ENCODE measurements around the gene TNNI3.

- TF ChIP-seq, protein P1, sequence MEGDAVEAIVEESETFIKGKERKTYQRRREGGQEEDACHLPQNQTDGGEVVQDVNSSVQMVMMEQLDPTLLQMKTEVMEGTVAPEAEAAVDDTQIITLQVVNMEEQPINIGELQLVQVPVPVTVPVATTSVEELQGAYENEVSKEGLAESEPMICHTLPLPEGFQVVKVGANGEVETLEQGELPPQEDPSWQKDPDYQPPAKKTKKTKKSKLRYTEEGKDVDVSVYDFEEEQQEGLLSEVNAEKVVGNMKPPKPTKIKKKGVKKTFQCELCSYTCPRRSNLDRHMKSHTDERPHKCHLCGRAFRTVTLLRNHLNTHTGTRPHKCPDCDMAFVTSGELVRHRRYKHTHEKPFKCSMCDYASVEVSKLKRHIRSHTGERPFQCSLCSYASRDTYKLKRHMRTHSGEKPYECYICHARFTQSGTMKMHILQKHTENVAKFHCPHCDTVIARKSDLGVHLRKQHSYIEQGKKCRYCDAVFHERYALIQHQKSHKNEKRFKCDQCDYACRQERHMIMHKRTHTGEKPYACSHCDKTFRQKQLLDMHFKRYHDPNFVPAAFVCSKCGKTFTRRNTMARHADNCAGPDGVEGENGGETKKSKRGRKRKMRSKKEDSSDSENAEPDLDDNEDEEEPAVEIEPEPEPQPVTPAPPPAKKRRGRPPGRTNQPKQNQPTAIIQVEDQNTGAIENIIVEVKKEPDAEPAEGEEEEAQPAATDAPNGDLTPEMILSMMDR (conservative IDR thresholded peaks at IDR 0.05 in 1 of 2, IDR thresholded peaks at IDR 0.05 in 1 of 2; ENCODE audit: extremely low read depth in 1 of 2, insufficient read depth in 1 of 2, low read depth in 1 of 2, low read length in 2 of 2): no peak
- TF ChIP-seq EZH2 (IDR thresholded peaks at IDR 0.05; ENCODE audit: borderline replicate concordance, low read length): no peak
These were observed 15.2 kb upstream of the TNNI3 start for GRCh38 chr19:55172741-55173140.

Data from mammary epithelial cell (primary cell).